ENCODE results near the gene PLXNB2.

The PLXNB2 gene

GRCh38 chr22:50316114-50317065, 8.9 kb upstream of the PLXNB2 start:
- peaks cover 20% of the 10 kb centered on the region for H3K4me1 ChIP-seq (ENCODE audit: insufficient read depth, low read length, severe bottlenecking)
- no peak overlapping the region for H3K4me2 ChIP-seq (ENCODE audit: low read length)
- H3F3A ChIP-seq (ENCODE audit: insufficient read depth, low read length) = no peaks in the 10 kb centered on the region
- H3K9ac ChIP-seq (ENCODE audit: low read length) = no peak overlapping the region
- no peak overlapping the region for H3K4me3 ChIP-seq (ENCODE audit: low read depth, low read length, poor library complexity, severe bottlenecking)
- no peaks in the 10 kb centered on the region for H4K20me1 ChIP-seq (ENCODE audit: insufficient read depth, low read length)
- no peaks in the 10 kb centered on the region for H3K9me2 ChIP-seq (ENCODE audit: low read depth, low read length)
- no peak overlapping the region for H3K27ac ChIP-seq (ENCODE audit: low read depth, low read length, poor library complexity, severe bottlenecking)
- H3K79me2 ChIP-seq (ENCODE audit: insufficient read depth, low read length) = no peaks in the 10 kb centered on the region
- H3K9me3 ChIP-seq (ENCODE audit: low read length) = no peaks in the 10 kb centered on the region
- H3K27me3 ChIP-seq (ENCODE audit: insufficient read depth, low read length) = peaks cover 10% of the 10 kb centered on the region
- no peaks in the 10 kb centered on the region for H3K36me3 ChIP-seq (ENCODE audit: insufficient read depth, low read length)
- no peak overlapping the region for H2AFZ ChIP-seq (ENCODE audit: low read length)
- TF ChIP-seq EZH2 (IDR thresholded peaks at IDR 0.05; ENCODE audit: borderline replicate concordance, low read length) = no peak

- Histone ChIP-seq H3K9me2 (ENCODE audit: low read depth, low read length) (no peaks in the 10 kb centered on the region), H3F3A (ENCODE audit: insufficient read depth, low read length) (no peaks in the 10 kb centered on the region), H3K27me3 (ENCODE audit: insufficient read depth, low read length) (peaks cover 13% of the 10 kb centered on the region), H3K9ac (ENCODE audit: low read length) (peak overlapping the region; percentile 56; the same call in 1 of the 2 replicates), H3K27ac (ENCODE audit: low read depth, low read length, poor library complexity, severe bottlenecking) (peak overlapping the region; percentile 45), H3K4me3 (ENCODE audit: low read depth, low read length, poor library complexity, severe bottlenecking) (peak overlapping the region; percentile 53), H2AFZ (ENCODE audit: low read length) (no peak overlapping the region), H4K20me1 (ENCODE audit: insufficient read depth, low read length) (no peaks in the 10 kb centered on the region), H3K4me1 (ENCODE audit: insufficient read depth, low read length, severe bottlenecking) (peaks cover 20% of the 10 kb centered on the region), H3K36me3 (ENCODE audit: insufficient read depth, low read length) (no peaks in the 10 kb centered on the region), H3K9me3 (ENCODE audit: low read length) (no peaks in the 10 kb centered on the region), H3K4me2 (ENCODE audit: low read length) (peak overlapping the region; percentile 66; the same call in 1 of the 2 replicates), H3K79me2 (ENCODE audit: insufficient read depth, low read length) (no peaks in the 10 kb centered on the region)
- TF ChIP-seq EZH2 (IDR thresholded peaks at IDR 0.05; ENCODE audit: borderline replicate concordance, low read length) = no peak
- TF ChIP-seq, protein P1, sequence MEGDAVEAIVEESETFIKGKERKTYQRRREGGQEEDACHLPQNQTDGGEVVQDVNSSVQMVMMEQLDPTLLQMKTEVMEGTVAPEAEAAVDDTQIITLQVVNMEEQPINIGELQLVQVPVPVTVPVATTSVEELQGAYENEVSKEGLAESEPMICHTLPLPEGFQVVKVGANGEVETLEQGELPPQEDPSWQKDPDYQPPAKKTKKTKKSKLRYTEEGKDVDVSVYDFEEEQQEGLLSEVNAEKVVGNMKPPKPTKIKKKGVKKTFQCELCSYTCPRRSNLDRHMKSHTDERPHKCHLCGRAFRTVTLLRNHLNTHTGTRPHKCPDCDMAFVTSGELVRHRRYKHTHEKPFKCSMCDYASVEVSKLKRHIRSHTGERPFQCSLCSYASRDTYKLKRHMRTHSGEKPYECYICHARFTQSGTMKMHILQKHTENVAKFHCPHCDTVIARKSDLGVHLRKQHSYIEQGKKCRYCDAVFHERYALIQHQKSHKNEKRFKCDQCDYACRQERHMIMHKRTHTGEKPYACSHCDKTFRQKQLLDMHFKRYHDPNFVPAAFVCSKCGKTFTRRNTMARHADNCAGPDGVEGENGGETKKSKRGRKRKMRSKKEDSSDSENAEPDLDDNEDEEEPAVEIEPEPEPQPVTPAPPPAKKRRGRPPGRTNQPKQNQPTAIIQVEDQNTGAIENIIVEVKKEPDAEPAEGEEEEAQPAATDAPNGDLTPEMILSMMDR (IDR thresholded peaks at IDR 0.05; ENCODE audit: low read length) = no peak
These were observed 8.1 kb upstream of the PLXNB2 start for GRCh38 chr22:50315289-50316113.

- Histone ChIP-seq H3K9ac (ENCODE audit: low read length) (peak overlapping the region; percentile 56; the same call in 1 of the 2 replicates), H3K36me3 (ENCODE audit: insufficient read depth, low read length) (no peaks in the 10 kb centered on the region), H3K27ac (ENCODE audit: low read depth, low read length, poor library complexity, severe bottlenecking) (peak overlapping the region; percentile 45), H3F3A (ENCODE audit: insufficient read depth, low read length) (no peaks in the 10 kb centered on the region), H3K27me3 (ENCODE audit: insufficient read depth, low read length) (peaks cover 13% of the 10 kb centered on the region), H4K20me1 (ENCODE audit: insufficient read depth, low read length) (no peaks in the 10 kb centered on the region), H3K4me1 (ENCODE audit: insufficient read depth, low read length, severe bottlenecking) (peaks cover 20% of the 10 kb centered on the region), H3K4me3 (ENCODE audit: low read depth, low read length, poor library complexity, severe bottlenecking) (peak overlapping the region; percentile 53), H3K9me2 (ENCODE audit: low read depth, low read length) (no peaks in the 10 kb centered on the region), H3K9me3 (ENCODE audit: low read length) (no peaks in the 10 kb centered on the region), H2AFZ (ENCODE audit: low read length) (no peak overlapping the region), H3K79me2 (ENCODE audit: insufficient read depth, low read length) (no peaks in the 10 kb centered on the region), H3K4me2 (ENCODE audit: low read length) (peak overlapping the region; percentile 66)
- TF ChIP-seq EZH2 (IDR thresholded peaks at IDR 0.05; ENCODE audit: borderline replicate concordance, low read length) = no peak
- TF ChIP-seq, protein P1 (IDR thresholded peaks at IDR 0.05; ENCODE audit: low read length) = no peak
These were observed 7.2 kb upstream of the PLXNB2 start for GRCh38 chr22:50314455-50315288.
